Mucosa of rectum (tissue), 2 donors: ENCODE results near the gene MOSPD3.
"Not testable (repeated sequence)": the region's sequence is repeated elsewhere in the genome, so short reads cannot be mapped to it uniquely, and the experiment has no call there.

Source experiments
- H3K27ac ChIP-seq, 2 donors: one replicate each; pipeline ENCODE4 v1.7.0; 2013; ENCODE audit warnings: inconsistent platforms in 2 of 2, low read depth in 2 of 2, low read length in 2 of 2
- H3K27me3 ChIP-seq, 2 donors: one replicate each; pipeline ENCODE4 v1.7.0; 2013; ENCODE audit warnings: low read length in 2 of 2; ENCODE audit not compliant: control insufficient read depth in 2 of 2, insufficient read depth in 2 of 2
- H3K36me3 ChIP-seq, 2 donors: one replicate each; pipeline ENCODE4 v1.7.0; 2013; ENCODE audit warnings: low read length in 2 of 2; ENCODE audit not compliant: control insufficient read depth in 2 of 2, insufficient read depth in 2 of 2
- H3K4me1 ChIP-seq, 2 donors: one replicate each; pipeline ENCODE4 v1.7.0; 2013; ENCODE audit warnings: low read length in 2 of 2, mild to moderate bottlenecking in 1 of 2; ENCODE audit not compliant: control insufficient read depth in 2 of 2, insufficient read depth in 2 of 2
- H3K4me3 ChIP-seq, 2 donors: one replicate each; pipeline ENCODE4 v1.7.0; 2013; ENCODE audit warnings: low read length in 2 of 2
- H3K9ac ChIP-seq, 2 donors: one replicate each; pipeline ENCODE4 v1.7.0; 2013; ENCODE audit warnings: low read length in 2 of 2, low read depth in 1 of 2, mild to moderate bottlenecking in 1 of 2
- H3K9me3 ChIP-seq, 2 donors: one replicate each; pipeline ENCODE4 v1.7.0; 2013; ENCODE audit warnings: low read length in 2 of 2; ENCODE audit not compliant: control insufficient read depth in 2 of 2
- donor health status: healthy.
- donor health status: Normal muscosa, but diverticular disease.

Gene MOSPD3

DNA sequence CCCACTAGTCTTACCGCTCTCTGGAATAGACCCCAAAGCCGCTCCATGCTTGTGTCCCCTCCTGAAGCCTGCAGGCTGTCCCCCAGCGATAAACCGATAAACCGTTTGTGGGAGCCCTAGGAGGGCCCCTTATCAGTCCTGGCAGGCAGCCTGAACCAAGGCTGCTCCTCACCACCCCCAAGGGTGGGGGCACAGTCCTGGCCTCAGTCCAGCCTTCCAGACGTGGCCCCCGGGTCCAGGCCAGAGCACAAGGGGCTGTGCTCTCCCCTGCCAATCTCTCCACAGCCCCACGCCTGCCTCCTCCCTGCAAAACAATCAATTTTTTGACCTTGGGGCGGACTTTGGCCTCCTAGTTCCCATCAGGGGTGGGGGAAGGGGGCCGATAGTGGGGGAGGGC, 29.1 kb downstream of the MOSPD3 start, which contains the start of gene TFR2:
Gene TFR2 (minus strand): TSS at position 90 of the 397 bp plus-strand sequence. CDS start 43 bp downstream, at position 47.
- H3K9ac ChIP-seq = no peak within 1 kb of the TSS
- no peaks in the 10 kb centered on the region for H3K36me3 ChIP-seq
- no peaks in the 10 kb centered on the region for H3K4me1 ChIP-seq
- peaks cover 0 to 4% of the 10 kb centered on the region in 2 donors for H3K27me3 ChIP-seq
- no peak within 1 kb of the TSS for H3K4me3 ChIP-seq
- no peak within 1 kb of the TSS for H3K27ac ChIP-seq
- H3K9me3 ChIP-seq = no peaks in the 10 kb centered on the region

DNA sequence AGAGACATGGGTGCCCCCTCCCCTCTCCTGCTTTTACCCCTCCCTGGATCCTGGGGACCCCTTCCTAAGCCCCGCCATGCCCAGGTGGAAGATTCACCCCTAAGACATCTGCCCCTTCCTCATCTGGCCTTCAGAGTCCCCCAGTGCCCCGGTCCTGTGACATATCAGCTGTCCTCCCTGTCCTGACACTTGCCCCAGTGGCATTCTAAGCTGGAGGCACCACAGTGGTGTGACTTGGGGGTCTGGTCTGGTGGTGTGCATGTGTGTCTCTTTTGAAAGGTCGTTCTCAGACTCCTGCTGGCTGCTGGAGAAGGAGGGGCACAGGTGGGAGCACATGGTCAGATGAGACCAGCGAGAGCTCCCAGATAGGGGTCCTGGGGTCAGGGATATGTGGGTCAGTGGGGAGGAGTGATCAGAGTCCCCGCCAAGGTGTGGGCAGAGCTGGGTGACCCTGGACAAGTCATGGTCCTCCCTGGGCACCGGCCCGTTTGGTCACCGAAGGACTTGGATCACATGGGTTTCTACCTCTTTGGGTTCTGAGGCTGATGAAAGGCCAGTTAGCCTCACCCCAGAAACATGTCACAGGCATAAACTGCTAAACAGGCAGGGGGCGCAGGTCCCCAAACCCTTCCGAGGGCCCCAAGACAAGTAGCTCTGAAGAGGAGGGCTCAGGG, 29.7 kb downstream of the MOSPD3 start:
- no peaks in the 10 kb centered on the region for H3K9me3 ChIP-seq
- H3K27me3 ChIP-seq = peaks cover 0 to 4% of the 10 kb centered on the region in 2 donors
- H3K9ac ChIP-seq = no peak overlapping the region
- no peak overlapping the region for H3K27ac ChIP-seq
- H3K4me1 ChIP-seq = no peaks in the 10 kb centered on the region
- no peaks in the 10 kb centered on the region for H3K36me3 ChIP-seq
- H3K4me3 ChIP-seq = no peak overlapping the region

DNA sequence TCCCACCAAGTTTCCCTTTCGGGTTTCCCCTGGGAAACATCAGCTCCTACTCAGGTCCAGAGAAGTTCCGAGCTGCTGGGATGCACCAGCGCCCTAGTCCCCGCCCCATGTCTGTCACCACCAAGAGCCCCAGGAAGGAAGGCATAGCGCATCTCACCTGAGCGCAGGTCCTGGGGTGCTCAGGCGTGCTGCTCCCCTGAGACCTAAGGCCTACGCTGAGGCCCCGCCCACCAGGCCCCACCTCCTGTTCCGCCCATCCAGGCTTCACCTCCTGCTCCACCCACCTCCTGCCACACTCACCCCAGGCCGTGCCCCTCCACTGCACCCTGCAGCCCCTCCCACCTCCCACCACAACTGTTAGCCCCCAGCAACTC, 30.2 kb downstream of the MOSPD3 start:
- H3K36me3 ChIP-seq = no peaks in the 10 kb centered on the region

DNA sequence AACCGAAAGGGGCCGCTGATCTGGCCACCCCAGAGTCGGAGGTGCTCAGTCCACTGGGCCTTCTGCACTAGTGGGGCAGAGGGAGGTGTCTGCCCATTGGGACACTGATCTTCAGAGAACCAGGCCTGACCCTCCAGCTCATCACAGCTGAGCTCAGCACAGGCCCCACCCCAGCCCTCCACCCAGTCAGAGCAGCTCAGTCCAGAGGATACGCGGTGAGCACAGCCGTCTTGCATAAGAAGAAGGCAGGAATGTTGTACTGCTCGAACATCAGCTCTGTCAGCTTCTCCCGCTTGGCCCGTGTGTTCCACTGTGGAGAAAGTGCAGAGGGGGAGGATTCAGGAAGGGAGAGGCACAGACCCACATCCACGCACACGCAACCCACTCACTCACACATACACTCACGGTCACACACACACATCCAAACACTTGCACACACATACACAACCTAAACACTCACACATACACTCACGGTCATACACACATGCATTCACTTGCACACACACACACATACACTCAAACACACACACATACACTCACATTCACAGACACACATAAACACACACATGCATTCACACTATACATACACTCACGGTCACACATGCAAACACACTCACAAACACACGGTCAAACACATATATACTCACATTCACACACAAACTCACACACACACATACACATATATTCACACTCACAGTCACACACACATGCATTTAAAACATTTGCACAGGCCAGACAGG, 37.7 kb downstream of the MOSPD3 start:
- Histone ChIP-seq H3K9ac (no peak overlapping the region), H3K4me1 (no peaks in the 10 kb centered on the region), H3K4me3 (no peak overlapping the region), H3K27ac (no peak overlapping the region), H3K27me3 (peaks cover 4 to 8% of the 10 kb centered on the region in 2 donors), H3K36me3 (no peaks in the 10 kb centered on the region), H3K9me3 (no peaks in the 10 kb centered on the region)

More for the DNA sequence above, 30.2 kb downstream of the MOSPD3 start:
- Histone ChIP-seq H3K4me1 (no peaks in the 10 kb centered on the region), H3K9me3 (no peaks in the 10 kb centered on the region), H3K9ac (no peak overlapping the region), H3K27me3 (peaks cover 2 to 4% of the 10 kb centered on the region in 2 donors), H3K4me3 (no peak overlapping the region), H3K27ac (no peak overlapping the region)

DNA sequence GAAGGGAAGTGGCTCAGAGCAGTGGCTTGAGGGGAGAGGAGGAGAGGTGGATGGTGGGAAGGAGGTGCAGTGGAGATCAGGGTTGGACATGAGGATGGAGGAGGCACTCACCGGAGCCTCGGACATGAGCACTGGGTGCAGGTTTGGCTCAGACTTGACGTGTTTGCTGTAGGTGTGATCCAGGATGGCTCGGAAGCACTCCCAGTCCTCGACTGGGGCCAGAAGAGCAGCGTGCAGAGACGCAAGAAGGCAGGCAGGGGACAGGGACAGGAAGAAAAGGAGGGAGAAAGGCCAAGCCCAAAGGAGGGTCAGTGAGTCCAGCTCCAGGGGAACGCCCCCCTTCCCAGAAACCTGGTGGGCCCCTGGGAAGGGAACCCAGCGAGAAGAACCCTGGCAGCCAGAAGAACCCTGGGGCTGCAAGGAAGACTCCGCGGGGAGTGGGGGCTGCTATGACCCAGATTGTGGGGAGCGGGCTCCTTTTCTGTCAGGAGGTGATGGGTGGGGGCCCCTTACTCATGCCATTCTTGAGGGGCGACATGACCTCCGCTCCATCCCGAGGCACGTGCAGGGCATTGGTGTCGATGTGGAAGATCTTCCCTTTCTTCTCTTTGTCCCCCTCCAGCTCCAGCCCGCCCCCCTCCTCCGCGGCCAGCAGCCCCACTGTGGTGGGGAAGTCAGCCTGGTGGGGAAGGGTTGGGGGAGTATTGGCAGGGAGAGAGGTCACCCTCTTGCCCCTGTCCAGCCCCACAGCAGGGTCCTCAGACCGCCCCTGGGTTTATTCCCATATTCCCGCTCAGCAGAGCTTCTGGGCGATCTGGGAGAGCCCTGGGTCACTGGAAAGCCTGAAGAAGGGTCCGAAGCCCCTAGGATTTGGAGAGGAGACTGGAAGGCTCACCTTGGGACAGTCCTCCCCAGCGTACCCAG, 42.8 kb downstream of the MOSPD3 start:
- H3K9me3 ChIP-seq = no peaks in the 10 kb centered on the region
- no peak overlapping the region for H3K27ac ChIP-seq
- no peaks in the 10 kb centered on the region for H3K36me3 ChIP-seq
- no peak overlapping the region for H3K9ac ChIP-seq
- H3K27me3 ChIP-seq = peaks cover 15 to 20% of the 10 kb centered on the region in 2 donors
- H3K4me1 ChIP-seq = no peaks in the 10 kb centered on the region
- no peak overlapping the region for H3K4me3 ChIP-seq

DNA sequence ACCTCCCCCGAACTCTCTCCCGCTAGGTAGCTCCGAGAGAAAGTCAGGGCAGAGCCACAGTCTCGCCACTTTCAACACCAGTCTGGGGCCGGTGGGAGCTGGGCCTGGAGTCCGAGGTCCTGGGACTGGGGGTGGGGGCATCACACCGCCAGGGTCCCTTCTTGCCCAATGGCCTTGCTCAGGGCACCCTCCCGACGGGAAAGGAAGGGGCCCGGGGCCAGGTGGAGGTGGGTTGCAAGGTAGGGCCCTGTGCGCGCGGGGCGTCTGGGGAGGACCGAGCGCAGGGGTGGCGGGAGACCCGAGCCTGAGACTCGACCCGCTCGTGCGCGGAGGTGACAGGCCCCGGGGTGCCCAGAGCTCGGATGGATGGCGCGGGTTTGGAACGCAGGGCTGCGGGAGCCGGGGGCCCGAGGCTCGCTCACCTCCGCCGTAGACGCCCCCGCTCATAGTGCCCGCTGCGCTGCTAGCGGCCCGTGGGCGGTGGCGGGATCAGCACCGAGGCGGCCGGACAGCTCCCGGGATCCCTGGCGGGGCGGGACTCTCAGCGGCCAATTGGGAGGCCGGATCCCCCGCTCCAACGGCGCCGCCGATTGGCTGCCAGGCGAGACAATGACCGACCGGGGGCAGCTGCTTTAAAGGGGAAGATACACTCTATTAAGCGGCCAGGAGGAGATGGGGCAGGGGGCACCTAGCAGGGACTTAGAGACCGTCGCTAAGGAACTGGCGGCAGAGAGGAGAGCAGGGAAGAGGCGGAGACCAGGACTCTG, 43.8 kb downstream of the MOSPD3 start, which contains the start of gene ACTL6B:
Gene ACTL6B (minus strand): TSS at position 541 of the 767 bp plus-strand sequence. CDS start 94 bp downstream, at position 447.
- Histone ChIP-seq H3K27me3 (peaks cover 15 to 20% of the 10 kb centered on the region in 2 donors), H3K4me1 (no peaks in the 10 kb centered on the region), H3K4me3 (no peak within 1 kb of the TSS), H3K9ac (no peak within 1 kb of the TSS), H3K36me3 (no peaks in the 10 kb centered on the region), H3K9me3 (no peaks in the 10 kb centered on the region), H3K27ac (no peak within 1 kb of the TSS)

DNA sequence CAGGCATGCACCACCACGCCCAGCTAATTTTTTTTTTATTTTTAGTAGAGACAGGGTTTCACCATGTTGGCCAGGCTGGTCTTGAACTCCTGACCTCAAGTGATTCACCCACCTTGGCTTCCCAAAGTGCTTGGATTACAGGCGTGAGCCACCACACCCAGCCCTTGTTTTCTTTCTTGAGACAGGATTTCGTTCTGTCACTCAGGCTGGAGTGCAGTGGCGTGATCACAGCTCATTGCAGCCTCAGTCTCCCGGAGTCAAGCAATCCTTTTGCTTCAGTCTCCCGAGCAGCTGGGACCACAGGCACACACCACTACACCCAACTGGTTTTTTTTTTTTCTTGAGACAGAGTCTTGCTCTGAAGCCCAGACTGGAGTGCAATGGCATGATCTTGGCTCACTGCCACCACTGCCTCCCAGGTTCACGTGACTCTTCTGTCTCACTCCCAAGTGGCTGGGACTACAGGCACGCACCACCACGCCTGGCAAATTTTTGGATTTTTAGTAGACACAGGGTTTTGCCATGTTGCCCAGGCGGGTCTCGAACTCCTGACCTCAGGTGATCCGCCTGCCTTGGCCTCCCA, 49.9 kb downstream of the MOSPD3 start:
- not testable (repeated sequence) for H3K4me3 ChIP-seq, H3K27ac ChIP-seq, H3K27me3 ChIP-seq, H3K4me1 ChIP-seq, H3K36me3 ChIP-seq, H3K9me3 ChIP-seq, H3K9ac ChIP-seq
